Left hindlimb (tissue), 1 donor: ENCODE results near the gene PAX6.

Experiments used
- DNase-seq: peaks from one replicate; pipeline ENCODE4 v3.0.0-alpha.2; 2018

Gene PAX6

GRCh38 chr11:31796499-31797189, 14.5 kb downstream of the PAX6 start:
- no peak for DNase-seq

- no peak for DNase-seq
Observed at GRCh38 chr11:31795706-31796498, 15.2 kb downstream of the PAX6 start.

- no peak for DNase-seq
Observed at GRCh38 chr11:31794548-31794947, 16.6 kb downstream of the PAX6 start.

- DNase-seq: no peak
Observed at GRCh38 chr11:31793264-31793663, 17.9 kb downstream of the PAX6 start.

- DNase-seq: no peak
Observed at GRCh38 chr11:31792456-31792855, 18.7 kb downstream of the PAX6 start.

- no peak for DNase-seq
Observed at GRCh38 chr11:31792036-31792435, 19.1 kb downstream of the PAX6 start.

GRCh38 chr11:31790649-31791048, 20.5 kb downstream of the PAX6 start:
- DNase-seq: no peak

- no peak for DNase-seq
Observed at GRCh38 chr11:31788085-31788484, 23.0 kb downstream of the PAX6 start.

- DNase-seq: no peak
Observed at GRCh38 chr11:31786996-31787685, 24.0 kb downstream of the PAX6 start.

- no peak for DNase-seq
Observed at GRCh38 chr11:31784611-31785010, 26.5 kb downstream of the PAX6 start.

GRCh38 chr11:31783252-31783651, 27.9 kb downstream of the PAX6 start:
- DNase-seq: no peak

- DNase-seq: no peak
Observed at GRCh38 chr11:31782257-31782656, 28.9 kb downstream of the PAX6 start.

- no peak for DNase-seq
Observed at GRCh38 chr11:31780480-31780971, 30.6 kb downstream of the PAX6 start.

- no peak for DNase-seq
Observed at GRCh38 chr11:31780078-31780477, 31.0 kb downstream of the PAX6 start.

GRCh38 chr11:31779374-31779791, 31.7 kb downstream of the PAX6 start:
- peak; percentile 40 for DNase-seq

GRCh38 chr11:31772412-31772811, 38.7 kb downstream of the PAX6 start:
- DNase-seq: no peak

- DNase-seq: no peak
Observed at GRCh38 chr11:31770011-31770700, 41.0 kb downstream of the PAX6 start.

- no peak for DNase-seq
Observed at GRCh38 chr11:31768749-31769640, 42.1 kb downstream of the PAX6 start.

GRCh38 chr11:31767685-31768084, 43.4 kb downstream of the PAX6 start:
- DNase-seq: no peak

- DNase-seq: no peak
Observed at GRCh38 chr11:31767066-31767465, 44.1 kb downstream of the PAX6 start.

- DNase-seq: no peak
Observed at GRCh38 chr11:31764766-31765165, 46.4 kb downstream of the PAX6 start.

GRCh38 chr11:31764261-31764660, 46.9 kb downstream of the PAX6 start:
- DNase-seq: no peak
